ENCODE measurements around the gene DAGLB.
"Not testable (repeated sequence)": the region's sequence is repeated elsewhere in the genome, so short reads cannot be mapped to it uniquely, and the experiment has no call there.

The DAGLB gene

DNA sequence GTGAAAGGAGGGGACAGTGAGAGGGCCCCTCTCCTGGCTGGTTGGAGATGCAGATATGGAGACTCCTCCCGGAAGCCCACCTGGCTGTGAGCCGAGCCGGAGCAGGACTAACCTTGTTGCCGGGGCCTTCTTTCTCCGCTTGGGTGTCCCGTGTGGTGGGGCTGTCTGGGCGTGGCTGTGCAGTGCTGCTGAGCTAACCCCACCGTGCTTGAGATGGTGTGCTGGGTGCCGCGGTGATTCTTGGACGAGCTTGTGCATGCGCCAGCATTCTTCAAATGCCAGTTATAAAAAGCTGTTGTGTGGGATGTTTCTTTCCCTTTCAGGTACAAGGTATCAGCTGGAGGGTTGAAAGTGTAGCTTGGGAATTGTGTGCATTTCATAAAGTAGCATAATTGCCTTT lies 48.8 kb downstream of the DAGLB start:
- ATAC-seq (replicated peaks; ENCODE audit: extremely low read depth, poor library complexity, severe bottlenecking): no peak
- Mint-ChIP-seq H3K27ac (ENCODE audit: low read depth) (no peak overlapping the region), H3K4me3 (no peak overlapping the region), H3K27me3 (no peaks in the 10 kb centered on the region), H3K4me1 (peaks cover 39% of the 10 kb centered on the region), H3K36me3 (ENCODE audit: insufficient read depth) (peaks cover 43% of the 10 kb centered on the region), H3K9me3 (no peaks in the 10 kb centered on the region)
- no peak for DNase-seq (ENCODE audit: low spot score in 2 of 2)

DNA sequence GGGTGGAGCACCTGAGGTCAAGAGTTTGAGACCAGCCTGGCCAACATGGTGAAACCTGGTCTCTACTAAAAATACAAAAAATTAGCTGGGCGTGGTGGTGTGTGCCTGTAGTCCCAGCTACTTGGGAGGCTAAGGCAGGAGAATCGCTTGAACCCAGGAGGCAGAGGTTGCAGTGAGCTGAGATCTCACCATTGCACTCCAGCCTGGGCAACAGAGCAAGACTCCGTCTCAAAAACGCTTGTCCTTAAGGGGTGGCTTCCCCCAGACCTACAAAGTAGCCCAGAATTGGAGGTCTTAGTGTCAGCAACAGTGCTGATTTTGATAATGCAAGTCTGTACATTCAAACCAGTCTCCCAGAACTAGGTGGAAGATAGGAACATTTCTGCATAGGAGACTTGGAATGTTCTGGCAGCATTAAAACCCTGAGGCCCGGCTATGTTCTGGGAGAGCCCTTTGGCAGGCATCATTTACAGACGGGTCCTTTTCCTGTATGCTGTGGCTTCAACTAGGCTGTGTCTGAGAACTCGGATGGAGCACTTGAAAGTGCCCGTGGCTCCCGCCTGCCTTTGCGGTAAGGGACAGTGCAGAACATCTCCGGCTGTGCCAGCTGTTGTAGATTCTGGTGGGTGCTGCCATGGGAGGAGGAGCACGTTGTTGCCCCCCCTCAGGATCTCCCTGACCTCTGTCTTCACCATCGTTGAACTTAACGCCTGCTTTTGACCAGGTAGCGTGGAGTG lies 49.8 kb downstream of the DAGLB start:
- H3K36me3 Mint-ChIP-seq (ENCODE audit: insufficient read depth): peaks cover 40% of the 10 kb centered on the region
- peak overlapping the region; percentile 71 for H3K27ac Mint-ChIP-seq (ENCODE audit: low read depth)
- ATAC-seq (replicated peaks; ENCODE audit: extremely low read depth, poor library complexity, severe bottlenecking); H3K9me3 Mint-ChIP-seq; DNase-seq (ENCODE audit: low spot score in 2 of 2); H3K4me3 Mint-ChIP-seq; H3K27me3 Mint-ChIP-seq: not testable (repeated sequence)
- peaks cover 44% of the 10 kb centered on the region for H3K4me1 Mint-ChIP-seq

DNA sequence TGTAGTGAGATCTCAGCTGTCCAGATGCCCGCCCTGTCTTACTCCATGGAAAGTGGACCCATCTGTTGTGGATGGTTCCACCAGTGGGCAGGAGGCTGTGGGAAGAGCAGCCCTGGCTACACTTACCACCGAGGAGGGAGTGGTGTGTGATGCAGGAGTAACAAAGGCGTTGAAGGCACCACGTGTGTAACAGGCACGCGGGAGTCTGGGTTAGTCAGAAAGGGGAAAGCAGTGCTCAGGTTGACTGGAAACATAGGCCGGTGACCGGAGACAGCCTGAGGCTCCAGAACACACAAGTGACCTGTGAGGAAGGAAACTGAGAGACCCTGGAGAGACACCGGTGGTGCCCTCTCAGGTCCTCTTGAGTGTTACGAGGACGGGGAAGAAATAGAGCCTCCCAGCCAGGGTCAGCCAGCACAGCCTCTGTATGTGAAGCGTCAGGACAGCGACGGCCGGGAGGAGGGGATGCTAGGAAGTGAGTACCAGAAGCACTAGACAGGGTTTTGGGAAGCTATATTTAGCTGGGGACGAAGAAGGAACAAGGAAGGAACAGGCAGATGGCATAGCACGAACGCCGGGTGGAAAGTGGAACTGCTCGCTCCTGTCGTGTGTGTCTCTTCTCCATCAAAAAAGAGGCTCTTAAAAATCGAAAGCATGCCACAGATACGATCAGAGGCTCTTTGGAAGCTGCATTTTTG lies 51.7 kb downstream of the DAGLB start:
- peak overlapping the region; percentile 87 for H3K27ac Mint-ChIP-seq (ENCODE audit: low read depth)
- H3K4me1 Mint-ChIP-seq: peaks cover 56% of the 10 kb centered on the region
- H3K36me3 Mint-ChIP-seq (ENCODE audit: insufficient read depth): peaks cover 38% of the 10 kb centered on the region

DNA sequence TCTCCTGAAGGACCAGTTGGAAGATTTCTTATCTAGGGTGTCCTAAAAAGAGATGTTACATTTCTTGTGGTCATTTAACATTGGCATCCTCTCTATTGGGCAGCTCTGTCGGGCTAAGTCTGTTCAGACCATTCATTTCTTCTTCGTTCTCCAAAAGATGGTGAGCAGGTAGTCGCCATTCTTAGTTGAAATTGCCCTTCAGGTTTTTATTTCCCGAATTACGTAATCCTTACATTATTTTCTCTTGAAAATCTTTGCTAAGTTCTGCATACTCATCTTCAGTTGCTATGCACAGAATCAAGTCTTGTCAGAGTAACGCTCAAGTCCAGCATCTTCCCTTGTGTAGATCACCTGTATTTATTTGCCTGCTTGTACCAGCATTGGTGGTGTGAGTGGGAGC lies 53.6 kb downstream of the DAGLB start:
- Mint-ChIP-seq H3K27me3 (no peaks in the 10 kb centered on the region), H3K36me3 (ENCODE audit: insufficient read depth) (peaks cover 41% of the 10 kb centered on the region)

More for the DNA sequence above, 51.7 kb downstream of the DAGLB start:
- no peak for DNase-seq (ENCODE audit: low spot score in 2 of 2)
- ATAC-seq (replicated peaks; ENCODE audit: extremely low read depth, poor library complexity, severe bottlenecking): no peak
- Mint-ChIP-seq H3K4me3 (no peak overlapping the region), H3K9me3 (no peaks in the 10 kb centered on the region), H3K27me3 (no peaks in the 10 kb centered on the region)

DNA sequence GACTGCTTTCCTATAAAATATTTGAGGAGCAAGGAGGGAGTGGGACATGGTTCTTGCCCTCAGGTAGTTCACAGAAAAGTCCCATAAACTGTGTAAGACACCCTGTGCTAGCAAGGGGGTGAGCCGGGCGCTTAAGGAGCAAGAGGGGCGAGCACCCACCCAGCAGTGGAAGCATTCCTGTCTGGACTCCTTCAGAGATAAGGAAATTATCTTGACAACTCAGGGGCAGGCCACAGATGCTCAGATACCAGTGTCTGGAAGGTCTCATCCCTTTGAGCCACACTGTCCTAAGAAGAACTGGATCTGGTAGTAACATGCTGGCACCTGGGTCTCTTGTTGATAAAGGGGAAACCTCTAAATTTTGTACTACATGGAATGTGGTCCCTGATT lies 54.1 kb downstream of the DAGLB start:
- ATAC-seq (replicated peaks; ENCODE audit: extremely low read depth, poor library complexity, severe bottlenecking): no peak
- DNase-seq (ENCODE audit: low spot score in 2 of 2): no peak
- Mint-ChIP-seq H3K27ac (ENCODE audit: low read depth) (peak overlapping the region; percentile 63), H3K4me1 (peaks cover 59% of the 10 kb centered on the region), H3K27me3 (no peaks in the 10 kb centered on the region), H3K36me3 (ENCODE audit: insufficient read depth) (peaks cover 43% of the 10 kb centered on the region), H3K4me3 (no peak overlapping the region), H3K9me3 (no peaks in the 10 kb centered on the region)

More for the DNA sequence above, 53.6 kb downstream of the DAGLB start:
- no peaks in the 10 kb centered on the region for H3K9me3 Mint-ChIP-seq
- ATAC-seq (replicated peaks; ENCODE audit: extremely low read depth, poor library complexity, severe bottlenecking) (no peak), DNase-seq (ENCODE audit: low spot score in 2 of 2) (no peak)
- H3K4me3 Mint-ChIP-seq: no peak overlapping the region
- peak overlapping the region; percentile 46 for H3K27ac Mint-ChIP-seq (ENCODE audit: low read depth)
- H3K4me1 Mint-ChIP-seq: peaks cover 59% of the 10 kb centered on the region

DNA sequence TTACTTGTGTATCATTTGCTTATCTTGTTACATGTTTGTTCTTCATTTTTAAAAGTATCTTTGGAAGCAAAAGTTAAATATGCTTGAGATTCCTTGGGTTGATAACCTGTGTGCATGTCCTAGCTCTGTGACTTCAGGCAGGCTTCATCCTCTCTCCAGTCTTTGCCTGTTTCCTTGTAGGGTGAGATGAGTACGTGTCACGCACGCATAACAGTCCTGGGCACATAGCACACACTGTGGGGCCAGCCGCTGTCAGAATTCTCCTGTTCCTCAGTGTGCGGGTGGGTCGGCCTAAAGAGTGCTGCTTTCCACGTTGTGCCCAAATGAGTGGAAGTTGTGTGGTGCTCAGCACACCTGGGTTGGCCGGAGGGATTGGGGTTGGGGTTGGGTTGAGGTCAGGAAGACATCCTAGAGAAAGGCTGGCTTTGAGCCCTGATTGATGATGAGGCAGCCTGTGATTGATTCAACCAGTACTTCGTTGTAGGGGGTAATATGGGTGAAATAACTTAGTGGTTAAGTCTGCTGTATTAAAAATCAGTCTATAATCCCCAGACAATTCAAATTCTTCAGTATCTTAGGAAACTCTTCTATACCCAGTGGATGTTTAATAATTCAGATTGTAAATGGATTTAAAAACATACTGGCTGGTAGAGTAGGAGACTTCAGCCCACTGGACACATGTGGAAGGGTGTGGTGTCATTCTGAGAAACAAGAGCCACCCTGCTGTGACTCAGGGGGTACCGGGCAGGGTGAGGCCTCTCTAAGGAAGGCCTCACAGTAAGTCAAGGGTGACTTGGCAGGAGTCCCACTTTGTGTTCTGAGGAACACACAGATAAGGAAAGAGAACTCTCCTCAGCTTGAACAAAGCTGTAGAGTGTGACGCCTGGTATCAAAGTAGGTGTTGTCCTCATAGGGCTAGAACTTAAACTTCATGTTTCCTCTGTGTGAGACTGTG lies 54.8 kb downstream of the DAGLB start:
- Mint-ChIP-seq H3K4me1 (peaks cover 54% of the 10 kb centered on the region), H3K27me3 (no peaks in the 10 kb centered on the region), H3K36me3 (ENCODE audit: insufficient read depth) (peaks cover 50% of the 10 kb centered on the region), H3K4me3 (no peak overlapping the region), H3K27ac (ENCODE audit: low read depth) (peak overlapping the region; percentile 63), H3K9me3 (no peaks in the 10 kb centered on the region)
- ATAC-seq (replicated peaks; ENCODE audit: extremely low read depth, poor library complexity, severe bottlenecking) (peak; percentile 46), DNase-seq (ENCODE audit: low spot score in 2 of 2) (no peak)

DNA sequence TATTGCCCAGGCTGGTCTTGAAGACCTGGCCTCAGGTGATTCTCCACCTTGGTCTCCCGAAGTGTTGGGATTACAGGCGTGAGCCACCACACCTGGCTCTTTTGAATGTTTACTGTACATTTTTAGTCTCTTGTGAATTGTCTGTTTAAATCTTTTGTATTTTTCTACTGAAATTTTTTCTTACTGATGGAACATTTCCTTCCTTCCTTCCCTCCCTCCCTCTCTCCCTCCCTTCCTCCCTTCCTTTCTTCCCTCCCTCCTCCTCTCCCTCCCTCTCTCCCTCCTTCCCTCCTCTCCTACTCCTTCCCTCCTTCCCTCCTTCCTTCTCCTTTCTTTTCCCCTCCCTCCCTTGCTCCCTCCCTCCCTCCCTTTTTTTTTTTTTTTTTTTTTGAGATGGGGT lies 58.0 kb downstream of the DAGLB start:
- no peak overlapping the region for H3K4me3 Mint-ChIP-seq
- no peak for DNase-seq (ENCODE audit: low spot score in 2 of 2)
- ATAC-seq (replicated peaks; ENCODE audit: extremely low read depth, poor library complexity, severe bottlenecking): no peak
- H3K4me1 Mint-ChIP-seq: peaks cover 52% of the 10 kb centered on the region
- H3K27ac Mint-ChIP-seq (ENCODE audit: low read depth): no peak overlapping the region
- H3K27me3 Mint-ChIP-seq: no peaks in the 10 kb centered on the region
- H3K9me3 Mint-ChIP-seq: no peaks in the 10 kb centered on the region
- peaks cover 53% of the 10 kb centered on the region for H3K36me3 Mint-ChIP-seq (ENCODE audit: insufficient read depth)

GRCh38 chr7:6387734-6388294 lies 59.9 kb downstream of the DAGLB start:
- Mint-ChIP-seq H3K9me3 (no peaks in the 10 kb centered on the region), H3K27ac (ENCODE audit: low read depth) (peak overlapping the region; percentile 7), H3K4me3 (peak overlapping the region; percentile 20), H3K4me1 (peaks cover 43% of the 10 kb centered on the region), H3K36me3 (ENCODE audit: insufficient read depth) (peaks cover 46% of the 10 kb centered on the region), H3K27me3 (no peaks in the 10 kb centered on the region)
- ATAC-seq (replicated peaks; ENCODE audit: extremely low read depth, poor library complexity, severe bottlenecking): no peak
- no peak for DNase-seq (ENCODE audit: low spot score in 2 of 2)

- H3K27me3 Mint-ChIP-seq: no peaks in the 10 kb centered on the region
- H3K9me3 Mint-ChIP-seq: no peaks in the 10 kb centered on the region
- ATAC-seq (replicated peaks; ENCODE audit: extremely low read depth, poor library complexity, severe bottlenecking) (no peak), DNase-seq (ENCODE audit: low spot score in 2 of 2) (no peak)
- peaks cover 49% of the 10 kb centered on the region for H3K4me1 Mint-ChIP-seq
- no peak overlapping the region for H3K4me3 Mint-ChIP-seq
- H3K27ac Mint-ChIP-seq (ENCODE audit: low read depth): peak overlapping the region; percentile 7
- H3K36me3 Mint-ChIP-seq (ENCODE audit: insufficient read depth): peaks cover 41% of the 10 kb centered on the region
These were observed 61.0 kb downstream of the DAGLB start for GRCh38 chr7:6386779-6387178.

- Mint-ChIP-seq H3K27ac (ENCODE audit: low read depth) (peak overlapping the region; percentile 79), H3K36me3 (ENCODE audit: insufficient read depth) (peaks cover 34% of the 10 kb centered on the region), H3K4me1 (peaks cover 50% of the 10 kb centered on the region), H3K27me3 (no peaks in the 10 kb centered on the region), H3K9me3 (no peaks in the 10 kb centered on the region), H3K4me3 (no peak overlapping the region)
- DNase-seq (ENCODE audit: low spot score in 2 of 2) (no peak), ATAC-seq (replicated peaks; ENCODE audit: extremely low read depth, poor library complexity, severe bottlenecking) (no peak)
These were observed 61.7 kb downstream of the DAGLB start for GRCh38 chr7:6385909-6386560.

- H3K36me3 Mint-ChIP-seq (ENCODE audit: insufficient read depth): peaks cover 34% of the 10 kb centered on the region
- H3K4me3 Mint-ChIP-seq: peak overlapping the region; percentile 4
- peak overlapping the region; percentile 79 for H3K27ac Mint-ChIP-seq (ENCODE audit: low read depth)
- H3K4me1 Mint-ChIP-seq: peaks cover 54% of the 10 kb centered on the region
- DNase-seq (ENCODE audit: low spot score in 2 of 2) (no peak), ATAC-seq (replicated peaks; ENCODE audit: extremely low read depth, poor library complexity, severe bottlenecking) (no peak)
- H3K27me3 Mint-ChIP-seq: no peaks in the 10 kb centered on the region
- H3K9me3 Mint-ChIP-seq: no peaks in the 10 kb centered on the region
These were observed 62.5 kb downstream of the DAGLB start for GRCh38 chr7:6385110-6385781.
